ENCODE measurements around the gene WSB2.

The WSB2 gene

GRCh38 chr12:117986705-117987469, 74.1 kb downstream of the WSB2 start:
- DNase-seq = peak; percentile 62

DNA sequence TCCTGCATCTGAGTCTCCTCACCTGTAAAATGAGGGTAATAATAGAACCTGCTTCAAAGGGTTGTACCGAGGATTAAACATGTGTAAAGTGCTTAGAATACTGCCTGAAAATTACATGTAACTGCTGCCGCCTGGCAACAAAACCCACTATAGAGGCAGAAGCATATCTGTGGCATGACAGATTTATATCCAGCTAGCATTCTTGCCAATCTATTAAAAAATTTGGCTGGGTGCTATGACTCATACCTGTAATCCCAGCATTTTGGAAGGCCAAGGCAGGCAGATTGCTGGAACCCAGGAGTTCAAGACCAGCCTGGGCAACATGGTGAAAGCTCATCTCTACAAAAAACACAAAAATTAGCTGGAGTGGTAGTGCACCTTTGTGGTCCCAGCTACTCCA, 75.8 kb downstream of the WSB2 start:
- DNase-seq = peak; percentile 6

Measured in fibroblast of skin of back (primary cell).